Hematopoietic multipotent progenitor cell treated with erythropoietin and hydrocortisone succinate and interleukin-3 and kit ligand, for 6 days (in vitro differentiated cells): ENCODE measurements around the gene SKIDA1.

Experiments used
- DNase-seq: peaks from one replicate; pipeline ENCODE4 v3.0.0-alpha.2; 2015

SKIDA1 gene

GRCh38 chr10:21499701-21500577, 25.5 kb downstream of the SKIDA1 start:
- DNase-seq = peak; percentile 44

GRCh38 chr10:21498986-21499385, 26.5 kb downstream of the SKIDA1 start:
- no peak for DNase-seq

GRCh38 chr10:21498377-21498776, 27.1 kb downstream of the SKIDA1 start:
- DNase-seq = no peak

GRCh38 chr10:21497177-21497807, 28.2 kb downstream of the SKIDA1 start:
- peak; percentile 74 for DNase-seq

- peak; percentile 74 for DNase-seq
Observed at GRCh38 chr10:21496343-21497176, 28.9 kb downstream of the SKIDA1 start.

GRCh38 chr10:21495752-21496342, 29.6 kb downstream of the SKIDA1 start:
- DNase-seq = peak; percentile 78

- DNase-seq = peak; percentile 35
Observed at GRCh38 chr10:21495002-21495751, 30.3 kb downstream of the SKIDA1 start.

GRCh38 chr10:21494191-21495001, 31.1 kb downstream of the SKIDA1 start:
- peak; percentile 49 for DNase-seq

GRCh38 chr10:21493784-21494183, 31.7 kb downstream of the SKIDA1 start:
- DNase-seq = no peak

GRCh38 chr10:21492421-21492820, 33.1 kb downstream of the SKIDA1 start:
- no peak for DNase-seq

- no peak for DNase-seq
Observed at GRCh38 chr10:21490711-21491105, 34.8 kb downstream of the SKIDA1 start.

- no peak for DNase-seq
Observed at GRCh38 chr10:21490028-21490710, 35.3 kb downstream of the SKIDA1 start.

- DNase-seq = no peak
Observed at GRCh38 chr10:21488957-21489446, 36.5 kb downstream of the SKIDA1 start.

- DNase-seq = no peak
Observed at GRCh38 chr10:21488246-21488956, 37.1 kb downstream of the SKIDA1 start.

- DNase-seq = no peak
Observed at GRCh38 chr10:21487416-21488180, 37.9 kb downstream of the SKIDA1 start.

- DNase-seq = no peak
Observed at GRCh38 chr10:21482821-21483220, 42.7 kb downstream of the SKIDA1 start.

GRCh38 chr10:21481407-21481806, 44.1 kb downstream of the SKIDA1 start:
- DNase-seq = no peak

- DNase-seq = no peak
Observed at GRCh38 chr10:21479570-21480315, 45.7 kb downstream of the SKIDA1 start.
